B cell (primary cell): Measurements from ENCODE around the gene SPTLC2. TPM values are rescaled to one million over a fixed set of nuclear protein-coding genes. Genes with fewer than 3 reads are reported as not detected.

ENCODE experiments used
- ATAC-seq: fragments of 200-7000 bp; cut with Tn5 transposase; one replicate; pipeline ENCODE4 v1.10.0; 2021; ENCODE audit warnings: low read depth, mild to moderate bottlenecking, moderate number of reproducible peaks, moderate library complexity
- CTCF ChIA-PET: fragments of 350-600 bp; sonication (Branson Sonifier 250); formaldehyde crosslinking; loops from one replicate; lab custom pipeline; 2021; ENCODE audit warnings: antibody characterized with exemption, inconsistent platforms; lab: Charles Lee
- POLR2A ChIA-PET: fragments of 350-600 bp; sonication (Branson Sonifier 250); formaldehyde crosslinking; loops from one replicate; lab custom pipeline; 2021; ENCODE audit warnings: antibody characterized with exemption; lab: Charles Lee
- DNase-seq: peaks from one replicate; pipeline ENCODE4 v3.0.0; 2013
- H2AFZ ChIP-seq: 2 replicates; pipeline ENCODE4 v1.6.1; 2012; ENCODE audit warnings: mild to moderate bottlenecking, low read depth, low read length; ENCODE audit not compliant: insufficient read depth, poor library complexity, severe bottlenecking
- H3K27ac ChIP-seq, 2 donors: 1 replicate in 1 of 2; 2 replicates in 1 of 2; pipeline ENCODE4 v1.5.1; 2012 to 2013; ENCODE audit warnings: low read length in 2 of 2, mild to moderate bottlenecking in 2 of 2, moderate library complexity in 1 of 2
- H3K27me3 ChIP-seq, 4 experiments: fragments of 200-600 bp in 1 of 4; sonication (generic) in 1 of 4; replicated peaks in 1 of 4; 1 replicate in 2 of 4; 2 replicates in 2 of 4; pipeline versions ENCODE4 v1.6.1 to v1.7.0; 2013 to 2016; ENCODE audit warnings: low read length in 3 of 4, mild to moderate bottlenecking in 2 of 4, mixed read lengths in 1 of 4, moderate library complexity in 1 of 4; ENCODE audit not compliant: insufficient read depth in 4 of 4, control insufficient read depth in 3 of 4; ENCODE audit errors: control extremely low read depth in 1 of 4
- H3K36me3 ChIP-seq, 2 experiments: replicated peaks in 1 of 2; 1 replicate in 1 of 2; 2 replicates in 1 of 2; pipeline versions ENCODE4 v1.6.1 to v1.7.1; 2013; ENCODE audit warnings: low read length in 1 of 2; ENCODE audit not compliant: insufficient read depth in 2 of 2, control insufficient read depth in 1 of 2; ENCODE audit errors: control extremely low read depth in 1 of 2, extremely low read depth in 1 of 2
- H3K4me1 ChIP-seq, 2 donors: fragments of 200-600 bp in 1 of 2; sonication (generic) in 1 of 2; 1 replicate in 1 of 2; 2 replicates in 1 of 2; pipeline versions ENCODE4 v1.5.1 to v1.6.1; 2013 to 2017; ENCODE audit warnings: low read length in 2 of 2; ENCODE audit not compliant: control insufficient read depth in 2 of 2, insufficient read depth in 2 of 2
- H3K4me2 ChIP-seq: replicated peaks from 2 replicates; pipeline ENCODE3; 2012; ENCODE audit warnings: mild to moderate bottlenecking, low read depth, low read length; ENCODE audit not compliant: poor library complexity, severe bottlenecking
- H3K4me3 ChIP-seq, 5 experiments: fragments of 200-600 bp in 1 of 5; sonication (generic) in 1 of 5; 1 replicate in 3 of 5; 2 replicates in 2 of 5; pipeline versions ENCODE4 v1.5.1 to v1.7.0; 2011 to 2016; ENCODE audit warnings: low read length in 4 of 5, mild to moderate bottlenecking in 4 of 5, low read depth in 2 of 5, control low read depth in 1 of 5, moderate library complexity in 1 of 5; ENCODE audit not compliant: insufficient read depth in 1 of 5; ENCODE audit errors: control extremely low read depth in 1 of 5, extremely low read depth in 1 of 5
- H3K79me2 ChIP-seq: fragments of 200-600 bp; sonication (generic); one replicate; pipeline ENCODE4 v1.6.0; 2016; ENCODE audit warnings: low read length; ENCODE audit not compliant: control insufficient read depth, insufficient read depth
- H3K9ac ChIP-seq: fragments of 200-600 bp; sonication (generic); 2 replicates; pipeline ENCODE4 v1.6.1; 2017; ENCODE audit warnings: mild to moderate bottlenecking, low read length, moderate library complexity
- H3K9me3 ChIP-seq, 3 donors: one replicate each; pipeline versions ENCODE4 v1.6.1 to v1.7.1; 2013; ENCODE audit warnings: low read length in 2 of 3; ENCODE audit not compliant: control insufficient read depth in 2 of 3, insufficient read depth in 1 of 3; ENCODE audit errors: control extremely low read depth in 1 of 3
- H4K20me1 ChIP-seq: 2 replicates; pipeline ENCODE4 v1.6.0; 2012; ENCODE audit warnings: mild to moderate bottlenecking, low read length; ENCODE audit not compliant: insufficient read depth, control insufficient read depth, poor library complexity, severe bottlenecking
- H3K27ac Mint-ChIP-seq: one replicate; pipeline ENCODE4 v1.8.0; 2021; ENCODE audit warnings: mixed read lengths
- H3K27me3 Mint-ChIP-seq: one replicate; pipeline ENCODE4 v1.8.0; 2021; ENCODE audit warnings: mixed read lengths
- H3K4me1 Mint-ChIP-seq: one replicate; pipeline ENCODE4 v1.8.0; 2021; ENCODE audit warnings: mixed read lengths
- H3K4me3 Mint-ChIP-seq: one replicate; pipeline ENCODE4 v1.8.0; 2021; ENCODE audit warnings: mixed read lengths
- H3K9me3 Mint-ChIP-seq: one replicate; pipeline ENCODE4 v1.8.0; 2022; ENCODE audit warnings: mixed read lengths; ENCODE audit not compliant: insufficient read depth
- CTCF ChIP-seq: fragments of 200-600 bp; IDR thresholded peaks from one replicate; pipeline ENCODE4 v1.8.0; 2022; ENCODE audit warnings: antibody characterized with exemption, mild to moderate bottlenecking
- EZH2 ChIP-seq: IDR thresholded peaks from 2 replicates; pipeline ENCODE4 v1.6.1; 2012; ENCODE audit warnings: borderline replicate concordance, low read depth, mild to moderate bottlenecking, moderate library complexity, low read length; ENCODE audit not compliant: insufficient read depth, poor library complexity, severe bottlenecking
- WGBS: methylation state at CpG from one replicate; pipeline ENCODE4 v1.1.5; 2013; ENCODE audit warnings: missing lambda C conversion rate; ENCODE audit not compliant: insufficient coverage; 5-methylcytosine and 5-hydroxymethylcytosine counted together
- intact Hi-C: fragments of 100-400 bp; cut with micrococcal nuclease; formaldehyde crosslinking; loops from one replicate; pipeline ENCODE4 v1.10.0; 2022
- polyA plus RNA-seq: library from polyadenylated mRNA; depleted of rRNA; stranded (reverse); fragments of >200 nt; gene quantifications from 2 replicates; pipeline ENCODE4 v1.2.3, GENCODE V29; 2012
- total RNA-seq, 2 donors: library from RNA; stranded (reverse); fragments of 120-200 nt in 1 of 2; gene quantifications; 1 replicate in 1 of 2; 2 replicates in 1 of 2; pipeline versions ENCODE4 v1.2.3 to v1.2.4, GENCODE V29; 2013 to 2022

The SPTLC2 gene
- total and polyA plus RNA-seq, 2 donors (not counting 1 experiment from before 2014, with no cell fraction given): 9.4 to 41.4 TPM

GRCh38 chr14:77470224-77470870 is 146.1 kb downstream of the SPTLC2 start:
- DNase-seq: no peak
- H3K4me1 Mint-ChIP-seq: no peaks in the 10 kb centered on the region
- no peaks in the 10 kb centered on the region for H3K27me3 ChIP-seq
- intact Hi-C loops: no loop called here
- no peaks in the 10 kb centered on the region for H3K9me3 Mint-ChIP-seq
- H3K36me3 ChIP-seq: peaks cover 0 to 41% of the 10 kb centered on the region in 2 experiments
- no peaks in the 10 kb centered on the region for H3K27me3 Mint-ChIP-seq
- no peak overlapping the region for H3K9ac ChIP-seq
- ChIA-PET CTCF (no interaction called here), POLR2A (no interaction called here)
- H3K9me3 ChIP-seq: no peaks in the 10 kb centered on the region
- no peak overlapping the region for H3K4me3 ChIP-seq
- H2AFZ ChIP-seq: no peak overlapping the region
- H3K79me2 ChIP-seq: no peaks in the 10 kb centered on the region
- H3K4me1 ChIP-seq: no peaks in the 10 kb centered on the region
- H3K4me2 ChIP-seq: no peak overlapping the region
- TF ChIP-seq EZH2: no peak
- no peak for TF ChIP-seq CTCF
- H3K27ac Mint-ChIP-seq: no peak overlapping the region
- no peak overlapping the region for H3K4me3 Mint-ChIP-seq
- 89% methylated on average over 4 of the region's 5 CpGs for WGBS
- peaks cover 4% of the 10 kb centered on the region for H4K20me1 ChIP-seq
- no peak for ATAC-seq
- H3K27ac ChIP-seq: no peak overlapping the region

- H3K9me3 Mint-ChIP-seq: no peaks in the 10 kb centered on the region
- DNase-seq: no peak
- ChIA-PET POLR2A (interaction anchor here (0.5 kb wide), 1 partner anchor 27 kb away, joined by 5 read pairs; no protein-coding TSS in a partner anchor), CTCF (no interaction called here)
- H3K27ac Mint-ChIP-seq: no peak overlapping the region
- no peak for ATAC-seq
- H3K4me2 ChIP-seq: no peak overlapping the region
- TF ChIP-seq CTCF (no peak), EZH2 (no peak)
- no peak overlapping the region for H3K27ac ChIP-seq
- no peak overlapping the region for H3K4me3 Mint-ChIP-seq
- no CpG with 5 or more reads among the region's 1 CpG for WGBS
- H3K27me3 Mint-ChIP-seq: no peaks in the 10 kb centered on the region
- no peak overlapping the region for H2AFZ ChIP-seq
- no peaks in the 10 kb centered on the region for H3K4me1 Mint-ChIP-seq
- no peaks in the 10 kb centered on the region for H3K79me2 ChIP-seq
- no peak overlapping the region for H3K4me3 ChIP-seq
- no peaks in the 10 kb centered on the region for H3K9me3 ChIP-seq
- H4K20me1 ChIP-seq: peaks cover 4% of the 10 kb centered on the region
- H3K4me1 ChIP-seq: no peaks in the 10 kb centered on the region
- H3K9ac ChIP-seq: no peak overlapping the region
- intact Hi-C loops: no loop called here
- H3K36me3 ChIP-seq: peaks cover 0 to 48% of the 10 kb centered on the region in 2 experiments
- no peaks in the 10 kb centered on the region for H3K27me3 ChIP-seq
Measured at GRCh38 chr14:77469539-77469938, 146.9 kb downstream of the SPTLC2 start.
